Measurements from ENCODE around the gene AKAP13. TPM values are rescaled to one million over a fixed set of nuclear protein-coding genes. Genes with fewer than 3 reads are reported as not detected.
"Not testable (repeated sequence)": the region's sequence is repeated elsewhere in the genome, so short reads cannot be mapped to it uniquely, and the experiment has no call there.

The AKAP13 gene
- polyA plus RNA-seq, 2 donors: 27.6 to 35.7 TPM

DNA sequence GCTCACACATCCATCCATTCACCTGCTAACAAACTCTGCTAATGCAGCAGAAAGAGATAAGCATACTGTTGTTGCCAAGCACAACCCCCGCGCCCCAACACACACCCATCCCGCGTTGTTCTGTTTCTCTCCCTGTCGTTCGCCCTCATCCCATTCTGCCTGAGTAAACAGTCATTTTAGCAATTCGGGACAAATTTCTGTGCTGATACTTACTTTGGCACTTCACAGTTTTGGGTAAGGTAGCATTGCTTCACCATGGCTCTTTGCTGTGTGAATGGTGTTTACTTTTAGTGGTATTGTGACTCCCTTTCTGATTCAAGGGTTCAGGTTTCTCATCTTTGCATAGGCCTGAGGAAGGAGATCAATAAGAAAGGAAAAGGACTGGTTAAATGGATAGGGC, 149.7 kb downstream of the AKAP13 start:
- Histone ChIP-seq H3K27ac (ENCODE audit: low read depth in 2 of 2, low read length in 1 of 2) (no peak overlapping the region), H3K27me3 (ENCODE audit: control insufficient read depth in 1 of 2, insufficient read depth in 2 of 2, low read length in 2 of 2) (no peaks in the 10 kb centered on the region), H3K9me3 (ENCODE audit: control insufficient read depth in 2 of 2, insufficient read depth in 1 of 2, low read depth in 1 of 2, low read length in 1 of 2) (no peaks in the 10 kb centered on the region), H3K4me3 (ENCODE audit: low read depth in 1 of 2, low read length in 2 of 2) (no peak overlapping the region), H3K36me3 (ENCODE audit: control insufficient read depth in 2 of 2, insufficient read depth in 2 of 2, low read length in 1 of 2) (peaks cover 2 to 6% of the 10 kb centered on the region in 2 donors), H3K4me1 (ENCODE audit: control insufficient read depth in 2 of 2, insufficient read depth in 2 of 2, low read length in 1 of 2) (no peaks in the 10 kb centered on the region)
- 77 to 82% methylated on average over 7 of the region's 7 CpGs for WGBS, 2 donors

DNA sequence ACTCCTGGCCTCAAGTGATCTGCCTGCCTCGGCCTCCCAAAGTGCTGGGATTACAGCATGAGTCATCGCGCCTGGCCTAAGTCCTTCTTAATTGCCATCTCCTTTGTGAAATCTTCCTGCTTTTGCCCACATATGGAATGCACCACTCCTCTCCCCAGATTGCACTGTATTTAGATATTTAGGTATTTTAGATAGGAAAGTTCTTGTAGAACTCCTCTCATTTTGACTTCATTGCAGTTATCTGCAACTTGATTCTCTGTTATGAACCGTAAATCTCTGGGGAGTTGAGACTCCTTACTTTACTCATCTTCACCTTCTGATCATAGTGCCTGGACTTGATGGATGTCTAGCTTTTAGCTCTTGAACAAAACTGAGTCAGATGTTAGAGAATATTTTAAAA, 150.7 kb downstream of the AKAP13 start:
- WGBS, 2 donors: 82 to 84% methylated on average over 4 of the region's 4 CpGs

DNA sequence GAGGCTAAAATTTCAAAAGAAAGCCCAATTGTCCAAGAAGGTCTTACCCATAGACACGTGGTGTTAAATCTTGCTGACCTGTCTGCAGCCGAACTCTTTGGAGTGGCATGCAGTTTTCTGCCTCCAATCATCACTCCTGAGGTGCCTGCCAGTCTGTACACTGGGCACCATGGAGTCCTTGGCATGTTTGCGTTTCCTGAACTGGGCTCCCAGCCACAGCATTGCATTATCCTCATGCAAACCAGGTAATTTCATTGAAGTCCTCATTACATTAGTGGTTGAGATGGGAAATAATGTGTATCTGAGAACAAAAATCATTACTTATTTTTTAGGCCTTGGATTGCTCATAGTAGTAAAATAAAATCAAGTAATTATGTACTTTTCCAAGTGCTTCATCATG, 152.3 kb downstream of the AKAP13 start:
- Histone ChIP-seq H3K36me3 (ENCODE audit: control insufficient read depth in 2 of 2, insufficient read depth in 2 of 2, low read length in 1 of 2) (peaks cover 0 to 6% of the 10 kb centered on the region in 2 donors), H3K4me1 (ENCODE audit: control insufficient read depth in 2 of 2, insufficient read depth in 2 of 2, low read length in 1 of 2) (no peaks in the 10 kb centered on the region), H3K4me3 (ENCODE audit: low read depth in 1 of 2, low read length in 2 of 2) (no peak overlapping the region), H3K27ac (ENCODE audit: low read depth in 2 of 2, low read length in 1 of 2) (no peak overlapping the region), H3K9me3 (ENCODE audit: control insufficient read depth in 2 of 2, insufficient read depth in 1 of 2, low read depth in 1 of 2, low read length in 1 of 2) (no peaks in the 10 kb centered on the region), H3K27me3 (ENCODE audit: control insufficient read depth in 1 of 2, insufficient read depth in 2 of 2, low read length in 2 of 2) (no peaks in the 10 kb centered on the region)
- 66 to 84% methylated on average over 3 of the region's 3 CpGs for WGBS, 2 donors

More for the DNA sequence above, 150.7 kb downstream of the AKAP13 start:
- Histone ChIP-seq H3K4me3 (ENCODE audit: low read depth in 1 of 2, low read length in 2 of 2) (no peak overlapping the region), H3K36me3 (ENCODE audit: control insufficient read depth in 2 of 2, insufficient read depth in 2 of 2, low read length in 1 of 2) (peaks cover 2 to 6% of the 10 kb centered on the region in 2 donors), H3K27me3 (ENCODE audit: control insufficient read depth in 1 of 2, insufficient read depth in 2 of 2, low read length in 2 of 2) (no peaks in the 10 kb centered on the region), H3K9me3 (ENCODE audit: control insufficient read depth in 2 of 2, insufficient read depth in 1 of 2, low read depth in 1 of 2, low read length in 1 of 2) (no peaks in the 10 kb centered on the region), H3K27ac (ENCODE audit: low read depth in 2 of 2, low read length in 1 of 2) (no peak overlapping the region), H3K4me1 (ENCODE audit: control insufficient read depth in 2 of 2, insufficient read depth in 2 of 2, low read length in 1 of 2) (no peaks in the 10 kb centered on the region)

DNA sequence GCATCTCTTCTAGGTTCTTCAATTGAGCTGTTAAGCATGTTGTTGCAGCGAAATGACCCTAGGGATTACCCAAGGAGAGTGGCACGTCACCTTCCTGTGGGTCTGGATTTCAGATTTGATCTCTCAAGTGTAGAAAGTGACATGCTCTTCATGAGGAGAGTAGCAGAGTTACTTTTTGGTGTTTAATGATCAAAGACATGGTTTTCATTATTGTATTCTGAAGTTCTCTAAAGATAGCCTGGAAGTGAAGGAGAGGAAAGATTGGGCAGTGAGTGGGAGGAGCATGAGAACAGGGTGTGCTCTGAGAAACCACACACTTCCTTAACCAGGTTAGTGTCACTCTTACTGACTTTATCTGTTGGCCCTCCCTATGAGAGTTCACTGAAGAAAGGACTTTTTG, 153.6 kb downstream of the AKAP13 start:
- H3K36me3 ChIP-seq (ENCODE audit: control insufficient read depth in 2 of 2, insufficient read depth in 2 of 2, low read length in 1 of 2): peaks cover 0 to 6% of the 10 kb centered on the region in 2 donors
- 88 to 91% methylated on average over 2 of the region's 2 CpGs for WGBS, 2 donors
- H3K4me1 ChIP-seq (ENCODE audit: control insufficient read depth in 2 of 2, insufficient read depth in 2 of 2, low read length in 1 of 2): no peaks in the 10 kb centered on the region
- H3K27me3 ChIP-seq (ENCODE audit: control insufficient read depth in 1 of 2, insufficient read depth in 2 of 2, low read length in 2 of 2): no peaks in the 10 kb centered on the region
- H3K27ac ChIP-seq (ENCODE audit: low read depth in 2 of 2, low read length in 1 of 2): peak overlapping the region in 1 of 2 donors; percentile 22
- H3K4me3 ChIP-seq (ENCODE audit: low read depth in 1 of 2, low read length in 2 of 2): no peak overlapping the region
- no peaks in the 10 kb centered on the region for H3K9me3 ChIP-seq (ENCODE audit: control insufficient read depth in 2 of 2, insufficient read depth in 1 of 2, low read depth in 1 of 2, low read length in 1 of 2)

DNA sequence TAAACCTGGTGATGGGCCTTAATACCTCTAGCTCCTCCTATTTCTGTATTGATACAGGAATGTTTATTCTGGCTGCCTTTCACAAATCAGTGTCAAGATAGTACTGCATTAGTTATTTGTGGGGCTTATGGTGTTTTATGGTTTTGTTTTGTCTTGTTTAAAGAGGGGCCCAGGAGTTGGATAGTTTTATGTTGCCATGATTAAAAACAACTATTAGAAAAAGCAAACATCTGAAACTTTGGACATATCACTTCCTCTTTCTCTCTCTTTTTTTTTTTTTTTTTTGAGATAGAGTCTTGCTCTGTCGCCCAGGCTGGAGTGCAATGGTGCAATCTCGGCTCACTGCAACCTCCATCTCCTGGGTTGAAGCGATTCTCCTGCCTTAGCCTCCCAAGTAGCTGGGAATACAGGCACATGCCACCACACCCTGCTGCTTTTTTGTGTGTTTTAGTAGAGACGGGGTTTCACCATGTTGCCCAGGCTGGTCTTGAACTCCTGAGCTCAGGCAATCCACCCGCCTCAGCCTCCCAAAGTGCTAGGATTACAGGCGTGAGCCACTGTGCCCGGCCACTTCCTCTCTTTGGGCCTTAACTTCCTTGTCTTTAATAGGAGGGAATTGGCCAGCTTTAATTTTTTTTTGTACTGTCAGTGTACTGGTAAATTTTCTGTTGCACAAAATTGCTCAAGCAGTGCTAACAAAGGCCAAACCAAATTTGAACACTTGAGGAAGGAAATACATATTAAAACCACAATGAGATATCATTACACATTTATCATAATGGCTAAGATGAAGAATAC, 155.3 kb downstream of the AKAP13 start:
- not testable (repeated sequence) for H3K27ac ChIP-seq (ENCODE audit: low read depth in 2 of 2, low read length in 1 of 2); H3K4me3 ChIP-seq (ENCODE audit: low read depth in 1 of 2, low read length in 2 of 2); H3K9me3 ChIP-seq (ENCODE audit: control insufficient read depth in 2 of 2, insufficient read depth in 1 of 2, low read depth in 1 of 2, low read length in 1 of 2); H3K36me3 ChIP-seq (ENCODE audit: control insufficient read depth in 2 of 2, insufficient read depth in 2 of 2, low read length in 1 of 2); H3K4me1 ChIP-seq (ENCODE audit: control insufficient read depth in 2 of 2, insufficient read depth in 2 of 2, low read length in 1 of 2); H3K27me3 ChIP-seq (ENCODE audit: control insufficient read depth in 1 of 2, insufficient read depth in 2 of 2, low read length in 2 of 2)
- WGBS, 2 donors: 77 to 83% methylated on average over 6 to 7 of the region's 7 CpGs

DNA sequence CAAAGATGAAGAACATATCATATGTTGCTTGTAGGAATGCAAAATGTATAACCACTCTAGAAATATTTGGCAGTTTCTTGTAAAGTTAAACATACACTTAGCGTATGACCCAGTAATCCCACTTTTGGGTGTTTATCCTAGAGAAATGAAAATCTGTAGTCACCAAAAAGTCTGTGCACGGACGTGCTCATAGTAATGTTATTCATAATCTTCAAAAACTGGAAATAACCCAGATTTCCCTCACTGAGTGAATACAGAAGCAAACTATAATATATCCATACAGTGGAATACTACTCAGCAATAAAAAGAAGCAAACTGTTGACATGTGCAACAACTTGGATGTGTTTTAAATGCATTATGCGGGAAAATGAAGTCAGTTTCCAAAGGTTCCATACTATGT, 155.9 kb downstream of the AKAP13 start:
- Histone ChIP-seq H3K9me3 (ENCODE audit: control insufficient read depth in 2 of 2, insufficient read depth in 1 of 2, low read depth in 1 of 2, low read length in 1 of 2) (no peaks in the 10 kb centered on the region), H3K27ac (ENCODE audit: low read depth in 2 of 2, low read length in 1 of 2) (no peak overlapping the region), H3K4me1 (ENCODE audit: control insufficient read depth in 2 of 2, insufficient read depth in 2 of 2, low read length in 1 of 2) (no peaks in the 10 kb centered on the region), H3K27me3 (ENCODE audit: control insufficient read depth in 1 of 2, insufficient read depth in 2 of 2, low read length in 2 of 2) (no peaks in the 10 kb centered on the region), H3K36me3 (ENCODE audit: control insufficient read depth in 2 of 2, insufficient read depth in 2 of 2, low read length in 1 of 2) (peaks cover 0 to 6% of the 10 kb centered on the region in 2 donors), H3K4me3 (ENCODE audit: low read depth in 1 of 2, low read length in 2 of 2) (no peak overlapping the region)
- 77 to 90% methylated on average over 4 of the region's 4 CpGs for WGBS, 2 donors

DNA sequence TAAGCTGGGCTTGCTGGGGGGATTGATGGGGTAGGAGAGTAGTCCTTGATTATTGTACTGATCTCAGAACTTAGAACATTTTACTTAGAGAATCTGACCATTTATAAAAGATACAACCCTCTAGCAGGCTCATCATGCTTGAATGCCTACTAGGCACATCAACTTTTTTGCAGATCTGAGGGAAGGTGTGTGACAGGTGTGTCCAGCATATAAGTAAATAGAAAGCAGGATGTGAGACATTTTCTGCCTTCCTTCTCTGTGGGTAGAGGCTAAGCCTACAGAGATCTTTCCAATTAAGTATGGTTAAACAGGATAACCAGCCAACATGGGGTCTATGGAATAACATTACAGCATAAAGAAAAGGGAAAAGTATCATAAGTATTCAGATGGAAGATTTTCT, 159.1 kb downstream of the AKAP13 start:
- Histone ChIP-seq H3K4me3 (ENCODE audit: low read depth in 1 of 2, low read length in 2 of 2) (no peak overlapping the region), H3K27me3 (ENCODE audit: control insufficient read depth in 1 of 2, insufficient read depth in 2 of 2, low read length in 2 of 2) (no peaks in the 10 kb centered on the region), H3K36me3 (ENCODE audit: control insufficient read depth in 2 of 2, insufficient read depth in 2 of 2, low read length in 1 of 2) (no peaks in the 10 kb centered on the region), H3K9me3 (ENCODE audit: control insufficient read depth in 2 of 2, insufficient read depth in 1 of 2, low read depth in 1 of 2, low read length in 1 of 2) (no peaks in the 10 kb centered on the region), H3K27ac (ENCODE audit: low read depth in 2 of 2, low read length in 1 of 2) (no peak overlapping the region), H3K4me1 (ENCODE audit: control insufficient read depth in 2 of 2, insufficient read depth in 2 of 2, low read length in 1 of 2) (peaks cover 0 to 6% of the 10 kb centered on the region in 2 donors)

DNA sequence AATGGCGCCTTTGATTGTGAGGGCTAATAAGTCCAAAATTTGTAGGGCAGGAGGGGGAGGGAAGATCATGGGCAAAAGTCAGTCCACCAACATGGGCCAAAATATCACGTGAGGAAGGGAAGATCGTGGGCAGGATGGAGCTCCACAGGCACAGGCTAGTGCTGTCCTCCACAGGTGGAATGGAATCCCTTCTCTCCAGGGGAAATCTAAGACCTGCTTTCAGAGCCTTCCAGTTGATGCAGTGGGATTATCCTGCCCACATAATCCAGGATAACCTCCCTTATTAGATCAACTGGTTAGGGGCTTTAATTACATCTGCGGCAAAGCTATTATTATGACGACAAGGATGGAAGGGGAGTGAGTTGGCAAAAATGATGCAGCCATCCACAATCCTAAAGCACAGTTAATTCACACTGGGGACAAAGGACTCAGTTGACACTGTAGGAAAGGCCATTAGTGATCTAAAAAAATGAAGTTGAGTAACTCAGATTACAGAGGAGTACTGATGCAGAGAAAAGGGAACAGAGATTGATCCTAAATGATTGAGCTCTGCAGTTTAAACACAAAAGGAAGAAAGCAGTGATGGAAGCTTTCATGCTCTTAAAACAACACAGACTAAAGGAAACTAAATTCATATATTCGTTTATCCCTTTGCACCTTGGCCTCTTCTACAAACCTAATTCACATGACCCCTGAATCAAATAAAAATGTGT, 159.8 kb downstream of the AKAP13 start:
- Histone ChIP-seq H3K27me3 (ENCODE audit: control insufficient read depth in 1 of 2, insufficient read depth in 2 of 2, low read length in 2 of 2) (no peaks in the 10 kb centered on the region), H3K27ac (ENCODE audit: low read depth in 2 of 2, low read length in 1 of 2) (no peak overlapping the region), H3K36me3 (ENCODE audit: control insufficient read depth in 2 of 2, insufficient read depth in 2 of 2, low read length in 1 of 2) (no peaks in the 10 kb centered on the region), H3K9me3 (ENCODE audit: control insufficient read depth in 2 of 2, insufficient read depth in 1 of 2, low read depth in 1 of 2, low read length in 1 of 2) (no peaks in the 10 kb centered on the region), H3K4me1 (ENCODE audit: control insufficient read depth in 2 of 2, insufficient read depth in 2 of 2, low read length in 1 of 2) (peaks cover 0 to 6% of the 10 kb centered on the region in 2 donors), H3K4me3 (ENCODE audit: low read depth in 1 of 2, low read length in 2 of 2) (no peak overlapping the region)
- 90 to 95% methylated on average over 6 of the region's 6 CpGs for WGBS, 2 donors

DNA sequence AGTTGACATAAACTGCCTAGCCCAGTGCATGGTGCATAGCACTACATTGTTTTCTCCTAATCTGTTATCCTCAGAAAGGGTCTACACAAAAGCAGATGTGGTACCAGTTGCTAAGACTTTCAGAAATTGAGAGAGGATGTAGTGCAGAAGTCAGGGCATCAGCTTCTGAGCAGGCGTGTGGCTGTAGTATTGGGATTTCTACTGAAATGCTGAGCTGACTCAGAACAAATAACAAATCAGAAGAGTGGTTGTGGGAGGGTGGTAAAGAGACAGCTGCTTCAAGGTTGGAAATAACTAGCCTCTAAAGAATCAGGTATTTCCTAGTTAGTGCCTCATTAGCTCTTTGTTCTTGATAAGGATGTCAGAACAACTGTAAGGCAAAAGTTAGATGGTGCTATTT, 161.3 kb downstream of the AKAP13 start:
- H3K27ac ChIP-seq (ENCODE audit: low read depth in 2 of 2, low read length in 1 of 2): no peak overlapping the region

More for the DNA sequence above, 161.3 kb downstream of the AKAP13 start:
- Histone ChIP-seq H3K4me3 (ENCODE audit: low read depth in 1 of 2, low read length in 2 of 2) (no peak overlapping the region), H3K27me3 (ENCODE audit: control insufficient read depth in 1 of 2, insufficient read depth in 2 of 2, low read length in 2 of 2) (no peaks in the 10 kb centered on the region), H3K4me1 (ENCODE audit: control insufficient read depth in 2 of 2, insufficient read depth in 2 of 2, low read length in 1 of 2) (peaks cover 0 to 6% of the 10 kb centered on the region in 2 donors), H3K9me3 (ENCODE audit: control insufficient read depth in 2 of 2, insufficient read depth in 1 of 2, low read depth in 1 of 2, low read length in 1 of 2) (no peaks in the 10 kb centered on the region), H3K36me3 (ENCODE audit: control insufficient read depth in 2 of 2, insufficient read depth in 2 of 2, low read length in 1 of 2) (no peaks in the 10 kb centered on the region)
- 68 to 79% methylated on average over 1 of the region's 1 CpG for WGBS, 2 donors

Measured in esophagus (tissue), 2 donors.